Activated T-cell treated with anti-CD3 and anti-CD28 coated beads, Interleukin-2, amount 50 U/mL, for 24 hours (primary cell): ENCODE measurements around the gene AGFG1.
"Not testable (repeated sequence)": the region's sequence is repeated elsewhere in the genome, so short reads cannot be mapped to it uniquely, and the experiment has no call there.

Experiments used
- DNase-seq: peaks from one replicate; pipeline ENCODE4 v3.0.0-alpha.2; 2020
- H3K27ac Mint-ChIP-seq: 2 replicates; pipeline ENCODE4 v1.8.0; 2020; ENCODE audit warnings: mild to moderate bottlenecking, mixed read lengths
- H3K27me3 Mint-ChIP-seq: 2 replicates; pipeline ENCODE4 v1.8.0; 2020; ENCODE audit warnings: mixed read lengths
- H3K36me3 Mint-ChIP-seq: 2 replicates; pipeline ENCODE4 v1.8.0; 2020; ENCODE audit warnings: low read depth, mixed read lengths
- H3K4me1 Mint-ChIP-seq: 2 replicates; pipeline ENCODE4 v1.8.0; 2020; ENCODE audit warnings: low read depth, mixed read lengths
- H3K4me3 Mint-ChIP-seq: 2 replicates; pipeline ENCODE4 v1.8.0; 2020; ENCODE audit warnings: mild to moderate bottlenecking, moderate library complexity, mixed read lengths
- H3K9me3 Mint-ChIP-seq: 2 replicates; pipeline ENCODE4 v1.8.0; 2020; ENCODE audit warnings: mixed read lengths

AGFG1 gene

DNA sequence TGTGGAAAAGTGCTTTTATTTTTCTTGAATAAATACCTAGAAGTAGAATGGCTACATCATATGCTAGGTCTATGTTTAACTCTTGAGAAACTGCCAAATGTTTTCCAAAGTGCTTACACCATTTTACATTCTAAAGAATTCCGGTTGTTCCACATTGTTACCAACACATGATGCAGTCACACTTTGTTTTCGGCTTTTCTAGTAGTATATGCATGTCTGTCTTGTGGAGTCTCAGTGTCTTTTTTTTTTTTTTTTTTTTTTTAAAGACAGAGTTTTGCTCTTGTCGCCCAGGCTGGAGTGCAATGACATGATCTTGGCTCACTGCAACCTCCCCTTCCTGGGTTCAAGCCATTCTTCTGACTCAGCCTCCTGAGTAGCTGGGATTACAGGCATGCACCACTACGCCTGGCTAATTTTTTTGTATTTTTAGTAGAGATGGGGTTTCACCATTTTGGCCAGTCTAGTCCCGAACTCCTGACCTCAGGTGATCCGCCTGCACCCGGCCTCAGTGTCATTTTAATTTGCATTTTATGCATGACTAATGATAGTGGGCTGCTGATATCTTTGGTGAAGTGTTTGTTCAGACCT is 46.4 kb downstream of the AGFG1 start:
- not testable (repeated sequence) for H3K9me3 Mint-ChIP-seq, H3K4me3 Mint-ChIP-seq, DNase-seq, H3K27me3 Mint-ChIP-seq
- peak overlapping the region; percentile 47 for H3K27ac Mint-ChIP-seq
- peaks cover 66% of the 10 kb centered on the region for H3K36me3 Mint-ChIP-seq
- peaks cover 71% of the 10 kb centered on the region for H3K4me1 Mint-ChIP-seq

DNA sequence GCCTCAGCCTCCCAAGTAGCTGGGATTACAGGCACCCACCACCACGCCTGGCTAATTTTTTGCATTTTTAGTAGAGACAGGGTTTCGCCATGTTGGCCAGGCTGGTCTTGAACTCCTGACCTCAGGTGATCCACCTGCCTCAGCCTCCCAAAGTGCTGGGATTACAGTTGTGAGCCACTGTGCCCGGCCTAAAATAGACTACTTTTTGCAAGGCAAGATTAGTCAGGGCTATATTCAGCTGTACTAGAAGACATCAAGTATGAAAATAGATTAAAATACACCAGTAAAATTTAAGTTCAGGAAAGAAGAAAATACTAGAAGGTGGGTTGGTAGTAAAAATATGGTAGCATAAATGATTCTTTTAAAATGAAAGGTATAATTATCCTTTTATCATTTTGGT is 49.2 kb downstream of the AGFG1 start:
- Mint-ChIP-seq H3K4me1 (peaks cover 51% of the 10 kb centered on the region), H3K27ac (peak overlapping the region; percentile 69), H3K36me3 (peaks cover 72% of the 10 kb centered on the region)
- not testable (repeated sequence) for DNase-seq, H3K9me3 Mint-ChIP-seq, H3K27me3 Mint-ChIP-seq, H3K4me3 Mint-ChIP-seq

DNA sequence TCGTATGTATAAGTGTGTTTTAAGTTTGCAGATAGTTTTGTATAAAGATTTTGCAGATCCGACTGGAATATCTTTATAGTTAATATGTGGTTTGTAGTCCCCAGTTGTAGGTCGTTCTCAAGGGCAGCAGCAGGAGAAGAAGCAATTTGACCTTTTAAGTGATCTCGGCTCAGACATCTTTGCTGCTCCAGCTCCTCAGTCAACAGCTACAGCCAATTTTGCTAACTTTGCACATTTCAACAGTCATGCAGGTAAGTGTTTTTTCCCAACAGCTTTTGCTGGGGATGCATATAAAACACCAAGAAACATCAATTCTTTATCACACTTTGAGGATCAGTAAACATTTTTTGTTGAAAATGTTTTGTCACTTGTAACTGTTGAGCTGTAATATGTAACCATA is 52.7 kb downstream of the AGFG1 start:
- Mint-ChIP-seq H3K4me1 (peaks cover 49% of the 10 kb centered on the region), H3K27ac (no peak overlapping the region), H3K4me3 (no peak overlapping the region), H3K27me3 (no peaks in the 10 kb centered on the region), H3K36me3 (peaks cover 94% of the 10 kb centered on the region), H3K9me3 (no peaks in the 10 kb centered on the region)
- DNase-seq: no peak

DNA sequence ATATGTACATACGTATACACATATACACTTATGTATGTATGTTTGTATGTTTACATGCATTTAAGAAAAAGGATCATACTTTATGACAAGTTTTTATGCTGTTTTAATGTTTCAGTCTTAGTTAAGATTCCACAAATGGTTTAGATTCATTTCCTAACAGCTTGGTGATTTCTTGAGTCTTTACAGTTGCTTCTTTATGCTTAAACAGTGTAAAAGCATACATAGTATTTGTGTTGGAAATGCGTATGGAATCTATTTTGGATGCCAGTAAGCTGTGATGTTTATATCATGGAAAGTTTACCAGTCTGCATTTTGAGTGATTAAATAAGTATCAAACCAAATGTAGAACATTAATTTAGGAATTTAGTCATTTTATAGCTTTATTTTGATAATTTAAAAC is 55.4 kb downstream of the AGFG1 start:
- H3K27me3 Mint-ChIP-seq: no peaks in the 10 kb centered on the region
- DNase-seq: no peak
- no peak overlapping the region for H3K4me3 Mint-ChIP-seq
- peaks cover 92% of the 10 kb centered on the region for H3K36me3 Mint-ChIP-seq
- peaks cover 32% of the 10 kb centered on the region for H3K4me1 Mint-ChIP-seq
- H3K9me3 Mint-ChIP-seq: no peaks in the 10 kb centered on the region
- no peak overlapping the region for H3K27ac Mint-ChIP-seq

DNA sequence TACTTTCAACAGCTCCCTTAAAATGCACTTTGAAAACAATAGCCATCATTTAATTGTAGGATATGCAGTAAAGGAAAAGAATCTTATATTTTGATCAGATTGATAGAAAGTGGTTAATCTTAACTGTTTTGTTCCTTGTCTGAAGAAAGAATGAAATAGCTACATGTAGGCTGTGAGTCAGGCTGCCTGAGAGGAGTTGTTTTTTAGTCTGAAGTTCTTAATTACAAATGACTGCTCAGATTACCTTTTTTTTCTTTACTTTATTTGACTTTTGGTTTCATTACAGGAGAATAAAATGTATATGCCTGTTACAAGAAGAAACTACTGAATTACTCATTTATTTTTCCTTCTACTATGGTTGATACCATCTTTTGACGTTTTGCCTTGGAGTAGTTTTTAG is 56.8 kb downstream of the AGFG1 start:
- DNase-seq: no peak
- H3K27me3 Mint-ChIP-seq: no peaks in the 10 kb centered on the region
- peak overlapping the region; percentile 65 for H3K27ac Mint-ChIP-seq
- H3K36me3 Mint-ChIP-seq: peaks cover 93% of the 10 kb centered on the region
- H3K4me3 Mint-ChIP-seq: no peak overlapping the region
- no peaks in the 10 kb centered on the region for H3K9me3 Mint-ChIP-seq
- H3K4me1 Mint-ChIP-seq: peaks cover 27% of the 10 kb centered on the region

DNA sequence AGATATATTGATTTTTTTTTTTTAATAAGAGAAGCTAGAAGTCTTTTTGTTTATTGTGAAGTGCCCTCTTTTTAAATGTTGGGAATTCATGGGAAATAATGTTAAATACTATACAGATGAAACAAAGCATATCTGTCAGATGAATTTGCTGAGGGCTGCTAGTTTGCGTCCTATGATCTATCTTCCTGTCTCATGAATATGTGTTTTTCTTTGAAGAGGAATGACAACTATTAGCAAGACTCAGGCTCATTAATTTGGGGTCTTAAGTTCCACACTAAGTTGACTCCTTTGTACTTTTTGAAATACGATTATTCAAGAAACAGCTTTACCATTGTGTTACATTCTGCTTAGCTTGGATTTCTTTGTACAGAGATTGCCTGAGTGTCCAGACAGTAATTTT is 57.9 kb downstream of the AGFG1 start:
- peaks cover 23% of the 10 kb centered on the region for H3K4me1 Mint-ChIP-seq

DNA sequence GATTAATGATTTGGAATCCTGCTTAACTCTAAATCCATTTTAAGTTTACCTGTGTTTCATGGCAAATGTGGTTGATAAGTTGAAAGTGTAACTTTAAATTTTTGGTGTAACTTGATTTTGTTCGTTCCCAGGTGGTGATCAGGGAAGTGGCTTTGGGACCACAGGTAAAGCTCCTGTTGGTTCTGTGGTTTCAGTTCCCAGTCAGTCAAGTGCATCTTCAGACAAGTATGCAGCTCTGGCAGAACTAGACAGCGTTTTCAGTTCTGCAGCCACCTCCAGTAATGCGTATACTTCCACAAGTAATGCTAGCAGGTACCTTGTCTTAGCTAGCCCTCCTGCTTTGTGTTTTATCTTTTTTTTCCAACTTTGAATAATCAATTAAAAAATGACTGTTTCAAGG is 62.8 kb downstream of the AGFG1 start:
- Mint-ChIP-seq H3K36me3 (peaks cover 95% of the 10 kb centered on the region), H3K9me3 (no peaks in the 10 kb centered on the region), H3K4me1 (peaks cover 9% of the 10 kb centered on the region), H3K27me3 (no peaks in the 10 kb centered on the region), H3K27ac (no peak overlapping the region), H3K4me3 (no peak overlapping the region)
- DNase-seq: no peak

More for the DNA sequence above, 57.9 kb downstream of the AGFG1 start:
- no peak for DNase-seq
- Mint-ChIP-seq H3K4me3 (no peak overlapping the region), H3K27ac (peak overlapping the region; percentile 18), H3K36me3 (peaks cover 93% of the 10 kb centered on the region), H3K27me3 (no peaks in the 10 kb centered on the region), H3K9me3 (no peaks in the 10 kb centered on the region)

DNA sequence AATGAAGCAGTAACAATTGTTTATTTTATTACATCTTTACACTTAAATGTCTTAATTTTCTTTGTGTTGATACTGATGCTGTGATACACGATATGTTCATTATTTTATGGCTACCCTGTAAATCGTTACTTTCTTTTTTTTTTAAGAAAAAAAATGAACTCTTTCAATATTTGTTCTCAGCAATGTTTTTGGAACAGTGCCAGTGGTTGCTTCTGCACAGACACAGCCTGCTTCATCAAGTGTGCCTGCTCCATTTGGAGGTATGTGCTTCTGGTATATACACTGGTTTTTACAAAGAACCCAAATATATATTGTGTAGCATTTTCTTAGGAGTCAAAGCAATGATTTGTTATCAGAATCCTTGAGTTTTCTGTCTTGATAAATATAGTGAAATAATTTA is 64.5 kb downstream of the AGFG1 start:
- Mint-ChIP-seq H3K36me3 (peaks cover 96% of the 10 kb centered on the region), H3K27ac (no peak overlapping the region), H3K4me1 (peaks cover 9% of the 10 kb centered on the region)

DNA sequence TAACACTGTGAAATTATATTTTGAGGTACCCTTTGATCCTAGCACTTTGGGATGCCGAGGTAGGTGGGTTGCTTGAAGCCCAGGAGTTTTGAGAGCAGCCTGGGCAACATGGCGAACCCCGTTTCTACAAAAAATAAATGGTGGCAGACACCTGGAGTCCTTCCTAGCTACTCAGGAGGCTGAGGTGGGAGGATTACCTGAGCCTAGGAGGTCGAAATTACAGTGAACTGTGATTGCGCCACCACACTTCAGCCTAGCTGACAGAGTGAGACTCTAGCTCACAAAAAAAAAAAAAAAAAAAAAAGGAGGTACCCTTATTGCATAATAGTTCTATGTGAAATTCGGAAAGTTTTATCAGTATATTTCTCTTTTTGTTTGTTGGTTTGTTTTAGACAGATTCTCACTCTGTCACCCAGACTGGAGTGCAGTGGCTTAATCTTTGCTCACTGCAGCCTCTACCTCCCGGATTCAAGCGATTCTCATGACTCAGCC is 67.6 kb downstream of the AGFG1 start:
- DNase-seq: no peak
- H3K4me3 Mint-ChIP-seq: no peak overlapping the region
- H3K4me1 Mint-ChIP-seq: peaks cover 19% of the 10 kb centered on the region
- H3K27me3 Mint-ChIP-seq: no peaks in the 10 kb centered on the region
- H3K27ac Mint-ChIP-seq: no peak overlapping the region
- peaks cover 97% of the 10 kb centered on the region for H3K36me3 Mint-ChIP-seq
- H3K9me3 Mint-ChIP-seq: peaks cover 3% of the 10 kb centered on the region

More for the DNA sequence above, 64.5 kb downstream of the AGFG1 start:
- Mint-ChIP-seq H3K9me3 (peaks cover 3% of the 10 kb centered on the region), H3K27me3 (no peaks in the 10 kb centered on the region), H3K4me3 (no peak overlapping the region)
- DNase-seq: no peak

DNA sequence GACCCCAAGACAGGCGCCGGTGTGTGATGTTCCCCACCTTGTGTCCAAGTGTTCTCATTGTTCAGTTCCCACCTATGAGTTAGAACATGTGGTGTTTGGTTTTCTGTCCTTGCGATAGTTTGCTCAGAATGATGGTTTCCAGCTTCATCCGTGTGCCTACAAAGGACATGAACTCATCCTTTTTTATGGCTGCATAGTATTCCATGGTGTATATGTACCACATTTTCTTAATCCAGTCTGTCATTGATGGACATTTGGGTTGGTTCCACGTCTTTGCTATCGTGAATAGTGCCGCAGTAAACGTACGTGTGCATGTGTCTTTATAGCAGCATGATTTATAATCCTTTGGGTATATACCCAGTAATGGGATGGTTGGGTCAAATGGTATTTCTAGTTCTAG is 68.4 kb downstream of the AGFG1 start:
- not testable (repeated sequence) for H3K27ac Mint-ChIP-seq, H3K4me3 Mint-ChIP-seq, H3K9me3 Mint-ChIP-seq, H3K27me3 Mint-ChIP-seq, DNase-seq
- peaks cover 97% of the 10 kb centered on the region for H3K36me3 Mint-ChIP-seq
- H3K4me1 Mint-ChIP-seq: peaks cover 22% of the 10 kb centered on the region

DNA sequence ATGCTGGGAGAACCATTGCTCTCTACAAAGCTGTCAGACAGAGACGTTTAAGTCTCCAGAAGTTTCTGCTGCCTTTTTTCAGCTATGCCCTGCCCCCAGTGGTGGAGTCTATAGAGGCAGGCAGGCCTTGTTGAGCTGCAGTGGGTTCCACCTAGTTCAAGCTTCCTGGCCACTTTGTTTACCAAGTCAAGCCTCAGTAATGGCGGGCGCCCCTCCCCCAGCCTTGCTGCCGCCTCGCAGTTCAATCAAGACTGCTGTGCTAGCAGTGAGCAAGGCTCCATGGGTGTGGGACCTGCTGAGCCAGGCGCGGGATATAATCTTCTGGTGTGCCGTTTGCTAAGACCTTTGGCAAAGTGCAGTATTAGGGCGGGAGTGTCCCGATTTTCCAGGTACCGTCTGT is 74.0 kb downstream of the AGFG1 start:
- no peaks in the 10 kb centered on the region for H3K27me3 Mint-ChIP-seq
- H3K27ac Mint-ChIP-seq: peak overlapping the region; percentile 8
- peaks cover 14% of the 10 kb centered on the region for H3K4me1 Mint-ChIP-seq
- H3K4me3 Mint-ChIP-seq: no peak overlapping the region
- peaks cover 95% of the 10 kb centered on the region for H3K36me3 Mint-ChIP-seq
- no peak for DNase-seq
- no peaks in the 10 kb centered on the region for H3K9me3 Mint-ChIP-seq

DNA sequence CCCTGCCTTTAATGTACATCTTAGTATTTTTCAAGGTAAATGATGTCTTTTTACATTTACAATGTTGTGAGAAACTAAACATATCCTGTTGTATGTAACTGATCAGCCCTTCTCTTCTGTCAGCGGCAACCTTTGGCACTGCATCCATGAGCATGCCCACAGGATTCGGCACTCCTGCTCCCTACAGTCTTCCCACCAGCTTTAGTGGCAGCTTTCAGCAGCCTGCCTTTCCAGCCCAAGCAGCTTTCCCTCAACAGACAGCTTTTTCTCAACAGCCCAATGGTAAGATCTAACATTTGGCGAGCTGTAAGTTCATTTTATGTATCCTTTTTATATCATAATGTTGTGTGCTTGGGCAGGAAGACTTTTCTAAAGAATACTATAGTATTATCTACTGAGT is 79.9 kb downstream of the AGFG1 start:
- Mint-ChIP-seq H3K27me3 (no peaks in the 10 kb centered on the region), H3K4me1 (peaks cover 3% of the 10 kb centered on the region), H3K36me3 (peaks cover 87% of the 10 kb centered on the region), H3K27ac (no peak overlapping the region), H3K9me3 (no peaks in the 10 kb centered on the region), H3K4me3 (no peak overlapping the region)
- DNase-seq: no peak

DNA sequence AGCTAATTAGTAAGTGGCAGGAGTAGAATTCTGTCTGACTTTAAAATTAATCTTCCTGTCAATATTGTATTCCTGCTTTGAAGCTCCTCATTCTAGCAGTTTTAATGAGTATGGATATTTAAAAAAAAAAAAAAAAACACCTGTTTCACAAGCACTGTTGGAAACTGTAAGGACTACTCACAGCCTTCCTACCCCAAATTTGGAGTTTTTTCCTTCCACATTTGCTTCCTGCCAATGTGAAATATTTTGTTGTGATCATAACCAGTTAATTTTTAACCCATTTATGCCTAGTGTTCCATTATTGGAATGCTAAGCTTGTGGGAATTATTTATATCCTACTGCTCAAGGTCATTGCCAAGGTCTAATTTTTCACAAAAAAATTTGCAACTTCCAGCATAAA is 90.6 kb downstream of the AGFG1 start:
- H3K4me1 Mint-ChIP-seq: peaks cover 6% of the 10 kb centered on the region
- peaks cover 62% of the 10 kb centered on the region for H3K36me3 Mint-ChIP-seq
- H3K4me3 Mint-ChIP-seq: no peak overlapping the region
- H3K27ac Mint-ChIP-seq: no peak overlapping the region
- no peaks in the 10 kb centered on the region for H3K9me3 Mint-ChIP-seq
- no peaks in the 10 kb centered on the region for H3K27me3 Mint-ChIP-seq
- DNase-seq: no peak

DNA sequence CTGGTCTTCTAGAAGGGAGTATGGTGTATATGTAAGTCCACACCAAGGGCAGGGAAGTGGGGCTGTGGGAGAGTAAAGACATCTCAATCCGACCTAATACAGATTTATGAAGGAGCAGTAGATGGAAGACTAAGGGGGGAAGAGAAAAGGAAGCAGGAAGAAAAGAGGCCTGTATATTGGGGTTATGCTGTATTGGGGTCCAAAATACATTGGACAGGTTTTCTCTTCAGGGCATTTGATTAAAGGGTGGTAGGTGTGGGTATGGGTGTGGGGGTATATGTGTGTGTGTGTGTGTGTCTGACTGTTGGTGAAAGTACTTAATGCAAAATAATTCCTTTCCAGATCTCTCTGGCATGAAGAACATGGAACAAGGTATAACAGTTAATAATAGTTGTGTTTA is 93.1 kb downstream of the AGFG1 start:
- Mint-ChIP-seq H3K36me3 (peaks cover 39% of the 10 kb centered on the region), H3K9me3 (no peaks in the 10 kb centered on the region), H3K4me3 (no peak overlapping the region), H3K4me1 (peaks cover 6% of the 10 kb centered on the region), H3K27ac (peak overlapping the region; percentile 4), H3K27me3 (no peaks in the 10 kb centered on the region)
- no peak for DNase-seq

DNA sequence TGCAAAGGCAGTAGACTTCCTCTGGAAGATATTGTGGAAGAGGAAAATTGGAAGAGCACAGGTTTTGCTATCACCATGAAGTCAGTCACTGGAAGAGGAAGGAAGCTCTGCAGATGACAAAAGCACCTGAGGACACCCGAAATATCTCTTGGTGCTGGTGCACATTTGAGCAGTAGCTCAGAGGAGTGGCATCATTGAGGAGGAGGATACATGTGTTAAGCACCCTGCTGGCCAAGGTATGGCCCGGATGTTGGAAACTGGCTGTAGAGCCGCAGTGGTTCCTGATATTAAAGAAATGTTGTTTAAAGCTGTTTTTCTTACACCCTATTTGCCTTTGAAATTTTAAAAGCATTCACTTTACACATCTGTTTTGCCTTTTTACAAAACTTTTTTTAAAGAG is 94.1 kb downstream of the AGFG1 start:
- H3K36me3 Mint-ChIP-seq: peaks cover 31% of the 10 kb centered on the region
- H3K27me3 Mint-ChIP-seq: no peaks in the 10 kb centered on the region
- H3K9me3 Mint-ChIP-seq: no peaks in the 10 kb centered on the region
- DNase-seq: no peak
- H3K4me1 Mint-ChIP-seq: peaks cover 6% of the 10 kb centered on the region
- no peak overlapping the region for H3K4me3 Mint-ChIP-seq
- no peak overlapping the region for H3K27ac Mint-ChIP-seq

DNA sequence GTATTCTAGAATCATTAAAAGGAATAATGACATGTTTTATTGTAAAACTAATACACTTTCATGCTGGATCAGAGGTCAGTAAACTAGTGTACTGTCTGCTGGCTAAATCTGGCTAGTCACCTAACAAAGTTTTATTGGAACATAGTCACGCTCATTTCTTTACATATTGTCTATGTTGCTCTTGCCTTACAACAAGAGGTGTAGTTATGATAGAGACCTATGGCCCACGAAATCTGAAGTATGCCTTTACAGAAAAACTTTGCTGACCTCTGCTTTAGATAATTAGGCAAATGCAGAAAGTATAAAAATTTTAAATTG is 96.9 kb downstream of the AGFG1 start:
- no peaks in the 10 kb centered on the region for H3K27me3 Mint-ChIP-seq
- H3K9me3 Mint-ChIP-seq: no peaks in the 10 kb centered on the region

More for the DNA sequence above, 96.9 kb downstream of the AGFG1 start:
- no peak overlapping the region for H3K4me3 Mint-ChIP-seq
- no peak overlapping the region for H3K27ac Mint-ChIP-seq
- no peak for DNase-seq
- peaks cover 6% of the 10 kb centered on the region for H3K4me1 Mint-ChIP-seq
- peaks cover 10% of the 10 kb centered on the region for H3K36me3 Mint-ChIP-seq
